COR-L47 (cell line): ENCODE results near the gene PARD3B.

Experiments
- DNase-seq: peaks from one replicate; lab custom pipeline; 2025; lab: John Stamatoyannopoulos, UW

PARD3B gene

GRCh38 chr2:204958371-204958770, 413.1 kb downstream of the PARD3B start:
- DNase-seq: no peak

GRCh38 chr2:204964414-204964813, 419.1 kb downstream of the PARD3B start:
- no peak for DNase-seq

GRCh38 chr2:204966245-204966644, 421.0 kb downstream of the PARD3B start:
- no peak for DNase-seq

GRCh38 chr2:204967199-204967960, 422.1 kb downstream of the PARD3B start:
- no peak for DNase-seq

- DNase-seq: no peak
These were observed 426.1 kb downstream of the PARD3B start for GRCh38 chr2:204971206-204971907.

GRCh38 chr2:204972161-204972560, 426.9 kb downstream of the PARD3B start:
- DNase-seq: no peak

GRCh38 chr2:204972606-204973336, 427.5 kb downstream of the PARD3B start:
- DNase-seq: no peak

GRCh38 chr2:204973616-204974015, 428.3 kb downstream of the PARD3B start:
- no peak for DNase-seq

GRCh38 chr2:204974487-204974886, 429.2 kb downstream of the PARD3B start:
- no peak for DNase-seq

- DNase-seq: no peak
These were observed 432.6 kb downstream of the PARD3B start for GRCh38 chr2:204977914-204978313.

GRCh38 chr2:204982303-204982702, 437.0 kb downstream of the PARD3B start:
- no peak for DNase-seq

GRCh38 chr2:204984518-204984917, 439.2 kb downstream of the PARD3B start:
- DNase-seq: no peak

GRCh38 chr2:204986641-204987040, 441.4 kb downstream of the PARD3B start:
- no peak for DNase-seq

GRCh38 chr2:204988836-204989235, 443.6 kb downstream of the PARD3B start:
- DNase-seq: no peak

- DNase-seq: no peak
These were observed 444.6 kb downstream of the PARD3B start for GRCh38 chr2:204989877-204990276.

GRCh38 chr2:205001300-205001966, 456.2 kb downstream of the PARD3B start:
- DNase-seq: no peak

- no peak for DNase-seq
These were observed 457.1 kb downstream of the PARD3B start for GRCh38 chr2:205002390-205002789.

- DNase-seq: no peak
These were observed 458.0 kb downstream of the PARD3B start for GRCh38 chr2:205003288-205003687.

- no peak for DNase-seq
These were observed 464.9 kb downstream of the PARD3B start for GRCh38 chr2:205010196-205010595.

GRCh38 chr2:205011031-205011430, 465.8 kb downstream of the PARD3B start:
- no peak for DNase-seq

GRCh38 chr2:205012961-205013360, 467.7 kb downstream of the PARD3B start:
- no peak for DNase-seq

GRCh38 chr2:205013586-205013985, 468.3 kb downstream of the PARD3B start:
- no peak for DNase-seq
